K562 (cell line): Measurements from ENCODE around the gene FASTKD2. TPM values are rescaled to one million over a fixed set of nuclear protein-coding genes. Genes with fewer than 3 reads are reported as not detected.

ENCODE experiments used
- ATAC-seq: fragments of 200-7000 bp; cut with Tn5 transposase; 3 replicates; pipeline ENCODE4 v1.9.1; 2020; ENCODE audit warnings: moderate library complexity
- BruUV-seq: library from RNA; stranded (reverse); fragments of 400-500 nt; replicated peaks from 2 replicates; lab custom pipeline; 2021; lab: Mats Ljungman, UMichigan
- CTCF ChIA-PET: fragments of 300-600 bp; formaldehyde crosslinking; extraction: SDS; loops from one replicate; lab custom pipeline; 2021; ENCODE audit warnings: low intra/inter-chr PET ratio; lab: Yijun Ruan, JAX
- POLR2A ChIA-PET: fragments of 300-600, 350-650 bp; sonication (Branson Sonifier 250); formaldehyde crosslinking; extraction: SDS; loops from one replicate; lab custom pipeline; 2021; ENCODE audit warnings: antibody characterized with exemption, inconsistent platforms; lab: Yijun Ruan, JAX
- DNase-seq, 4 experiments: peaks; one replicate each; pipeline versions ENCODE4 v3.0.0 to v3.0.0-alpha.2; 2011 to 2018; ENCODE audit warnings: low spot score in 3 of 4, mixed read lengths in 3 of 4; ENCODE audit errors: extremely low read depth in 1 of 4
- FAIRE-seq: peaks from 2 replicates; lab custom pipeline; 2011; peaks lifted over from hg19 to GRCh38; lab: Jason Lieb, UNC
- H2AFZ ChIP-seq: 2 replicates; pipeline ENCODE4 v1.6.0; 2011; ENCODE audit warnings: low read depth, low read length, control low read depth, inconsistent platforms
- H3K27ac ChIP-seq: fragments of 200-600 bp; 3 replicates; pipeline ENCODE4 v1.8.0; 2011; ENCODE audit warnings: low read depth, mild to moderate bottlenecking, control low read depth, inconsistent platforms, low read length, moderate library complexity, mixed read lengths; ENCODE audit errors: extremely low read depth
- H3K27me3 ChIP-seq, 2 experiments: fragments of 300-600 bp in 1 of 2; 2 replicates in 1 of 2; 3 replicates in 1 of 2; pipeline versions ENCODE4 v1.6.0 to v1.8.0; 2011; ENCODE audit warnings: inconsistent platforms in 2 of 2, low read length in 2 of 2, mild to moderate bottlenecking in 1 of 2, mixed read lengths in 1 of 2, moderate library complexity in 1 of 2; ENCODE audit not compliant: control insufficient read depth in 2 of 2, insufficient read depth in 2 of 2
- H3K36me3 ChIP-seq: fragments of 300-600 bp; 3 replicates; pipeline ENCODE4 v1.8.0; 2011; ENCODE audit warnings: mild to moderate bottlenecking, low read length, inconsistent platforms; ENCODE audit not compliant: control insufficient read depth, insufficient read depth
- H3K4me1 ChIP-seq, 2 experiments: fragments of 200-600 bp in 1 of 2; replicated peaks in 1 of 2; 2 replicates in 1 of 2; 3 replicates in 1 of 2; pipeline versions ENCODE4 v1.5.1 to v1.8.0; 2011; ENCODE audit warnings: inconsistent platforms in 2 of 2, low read length in 2 of 2, mild to moderate bottlenecking in 1 of 2, mixed read lengths in 1 of 2, moderate library complexity in 1 of 2; ENCODE audit not compliant: control insufficient read depth in 2 of 2, insufficient read depth in 2 of 2
- H3K4me2 ChIP-seq: 2 replicates; pipeline ENCODE4 v1.6.1; 2011; ENCODE audit warnings: low read length, control low read depth, inconsistent platforms, mixed read lengths; ENCODE audit not compliant: insufficient read depth
- H3K4me3 ChIP-seq: fragments of 200-600 bp; sonication (generic), shearing (Covaris generic); 2 replicates; pipeline ENCODE4 v1.5.1; 2016; ENCODE audit warnings: control low read depth, inconsistent platforms
- H3K79me2 ChIP-seq: fragments of 200-600 bp; 3 replicates; pipeline ENCODE4 v1.8.0; 2011; ENCODE audit warnings: low read length, inconsistent platforms; ENCODE audit not compliant: control insufficient read depth, insufficient read depth
- H3K9ac ChIP-seq, 2 experiments: 2 replicates each; pipeline versions ENCODE4 v1.6.0 to v1.6.1; 2011; ENCODE audit warnings: low read depth in 2 of 2, low read length in 2 of 2, control low read depth in 1 of 2, inconsistent platforms in 1 of 2, mild to moderate bottlenecking in 1 of 2, mixed read lengths in 1 of 2; ENCODE audit not compliant: insufficient read depth in 1 of 2
- H3K9me1 ChIP-seq: one replicate; pipeline ENCODE4 v1.6.0; 2011; ENCODE audit warnings: inconsistent platforms, mild to moderate bottlenecking, low read length, moderate library complexity; ENCODE audit not compliant: control insufficient read depth, insufficient read depth
- H3K9me3 ChIP-seq: replicated peaks from 2 replicates; pipeline ENCODE4 v1.5.1; 2011; ENCODE audit warnings: low read depth, low read length, inconsistent platforms; ENCODE audit not compliant: control insufficient read depth, insufficient read depth
- H4K20me1 ChIP-seq: replicated peaks from 2 replicates; pipeline ENCODE4 v1.6.1; 2011; ENCODE audit warnings: low read length, inconsistent platforms, mixed read lengths; ENCODE audit not compliant: control insufficient read depth, insufficient read depth
- ARNT ChIP-seq, 2 experiments: fragments of 450-650 bp; IDR thresholded peaks; 2 replicates each; pipeline ENCODE4 v1.6.1; 2016; ENCODE audit warnings: mild to moderate bottlenecking in 1 of 2
- DACH1 ChIP-seq: fragments of 450-650 bp; IDR thresholded peaks from 2 replicates; pipeline ENCODE4 v1.6.1; 2018; ENCODE audit not compliant: partially characterized antibody
- DDX20 ChIP-seq: fragments of 450-650 bp; IDR thresholded peaks from 2 replicates; pipeline ENCODE4 v1.6.1; 2016; ENCODE audit warnings: missing genetic modification characterization, low read depth, mild to moderate bottlenecking, missing compliant biosample characterization, moderate library complexity
- E2F4 ChIP-seq: sonication (generic); formaldehyde crosslinking; IDR thresholded peaks from 2 replicates; pipeline ENCODE4 v1.8.0; 2022; ENCODE audit warnings: mild to moderate bottlenecking, low read depth, missing genetic modification reagents
- ETV6 ChIP-seq, 3 experiments: fragments of 150-350 bp in 1 of 3; sonication (generic) in 1 of 3; formaldehyde crosslinking in 1 of 3; IDR thresholded peaks; 2 replicates each; pipeline versions ENCODE4 v1.6.1 to v1.8.0; 2014 to 2022; ENCODE audit warnings: borderline replicate concordance in 2 of 3, low read depth in 2 of 3, antibody characterized with exemption in 1 of 3, low read length in 1 of 3, mild to moderate bottlenecking in 1 of 3, missing genetic modification reagents in 1 of 3
- FOS ChIP-seq: IDR thresholded peaks from 3 replicates; pipeline ENCODE4 v1.6.1; 2011; ENCODE audit not compliant: insufficient read length; ENCODE audit errors: extremely low read depth
- NCOA6 ChIP-seq: fragments of 450-650 bp; IDR thresholded peaks from 2 replicates; pipeline ENCODE4 v1.6.1; 2017; ENCODE audit warnings: mild to moderate bottlenecking
- PHB2 ChIP-seq: fragments of 450-650 bp; IDR thresholded peaks from 2 replicates; pipeline ENCODE4 v1.6.1; 2017; ENCODE audit warnings: low read depth
- SP2 ChIP-seq: IDR thresholded peaks from 2 replicates; pipeline ENCODE4 v1.6.1; 2011; ENCODE audit warnings: mild to moderate bottlenecking, low read depth, low read length, moderate library complexity; ENCODE audit not compliant: poor library complexity, severe bottlenecking; ENCODE audit errors: extremely low read depth
- ZNF134 ChIP-seq: fragments of 250-450 bp; sonication (Bioruptor Pico); conservative IDR thresholded peaks from 2 replicates; pipeline ENCODE4 v1.4.0; 2020
- ZNF197 ChIP-seq: fragments of 200-800 bp; sonication (Bioruptor generic); IDR thresholded peaks from 2 replicates; pipeline ENCODE4 v1.6.1; 2016; ENCODE audit warnings: low read depth, missing genetic modification characterization, missing compliant biosample characterization
- ZNF212 ChIP-seq: fragments of 450-650 bp; formaldehyde crosslinking; IDR thresholded peaks from 2 replicates; pipeline ENCODE4 v1.4.0; 2020; ENCODE audit warnings: mild to moderate bottlenecking
- ZNF384 ChIP-seq: IDR thresholded peaks from 2 replicates; pipeline ENCODE4 v1.6.1; 2012; ENCODE audit warnings: low read depth, low read length, improper control_type of control experiment
- ZNF431 ChIP-seq: sonication (generic); formaldehyde crosslinking; IDR thresholded peaks from 2 replicates; pipeline ENCODE4 v1.8.0; 2022; ENCODE audit warnings: mild to moderate bottlenecking, missing genetic modification reagents
- ZNF511 ChIP-seq: sonication (generic); formaldehyde crosslinking; IDR thresholded peaks from 2 replicates; pipeline ENCODE4 v1.8.0; 2022; ENCODE audit warnings: mild to moderate bottlenecking, missing genetic modification reagents
- ZNF512 ChIP-seq: IDR thresholded peaks from 2 replicates; pipeline ENCODE4 v1.6.1; 2016; ENCODE audit warnings: missing genetic modification characterization, missing compliant biosample characterization
- ZNF589 ChIP-seq: fragments of 200-800 bp; sonication (Bioruptor generic); IDR thresholded peaks from 2 replicates; pipeline ENCODE4 v1.6.1; 2016; ENCODE audit warnings: low read depth, missing genetic modification characterization, missing compliant biosample characterization
- ZNF707 ChIP-seq: fragments of 250-450 bp; sonication (Bioruptor Pico); conservative IDR thresholded peaks from 2 replicates; pipeline ENCODE4 v1.8.0; 2022; ENCODE audit warnings: inconsistent platforms, mild to moderate bottlenecking, moderate library complexity
- WGBS: fragments of 100-300 bp; shearing (Covaris generic); methylation state at CpG from one replicate; pipeline ENCODE4 v1.1.6; 2016; ENCODE audit warnings: low coverage, mixed read lengths; ENCODE audit not compliant: insufficient coverage; ENCODE audit errors: missing lambda C conversion rate; 5-methylcytosine and 5-hydroxymethylcytosine counted together
- in situ Hi-C: fragments of 300-500 bp; cut with MboI; formaldehyde crosslinking; loops from 4 replicates; pipeline ENCODE4 v1.15.0; 2018; ENCODE audit warnings: inconsistent platforms, mixed read lengths
- intact Hi-C: fragments of 100-400 bp; cut with micrococcal nuclease; formaldehyde crosslinking; loops from 2 replicates; pipeline ENCODE4 v1.14.2; 2022
- polyA plus RNA-seq, 8 experiments: library from polyadenylated mRNA; depleted of rRNA in 4 of 8; stranded (reverse) in 5 of 8; unstranded in 3 of 8; fragments of >200 nt; fragmentation: Nextera tagmentation in 2 of 8; fragmentation: Illumina TruSeq in 1 of 8; extraction: Ambion mirVana in 2 of 8; extraction: Trizol in 1 of 8; gene quantifications; 2 replicates each; pipeline versions ENCODE4 v1.2.1 to v1.2.3, GENCODE V29; 2011 to 2014; ENCODE audit warnings: inconsistent platforms in 1 of 8, missing spikeins in 1 of 8
- total RNA-seq, 7 experiments: library from RNA; depleted of rRNA in 6 of 7; stranded (reverse); fragments of >200 nt in 6 of 7; fragmentation: Illumina TruSeq in 2 of 7; extraction: Trizol in 2 of 7; gene quantifications; 2 replicates each; pipeline versions ENCODE4 v1.2.1 to v1.2.3, GENCODE V29; 2011 to 2021; ENCODE audit warnings: low replicate concordance in 1 of 7

FASTKD2 gene
- total and polyA plus RNA-seq, 9 of the 15 experiments (the other 6 are each of a cell fraction or from before 2014, with no cell fraction given), result 20.8 to 90.6 (median 39.1) TPM

- TF ChIP-seq ZNF512 (tag) (no peak), PHB2 (no peak), ETV6 (IDR thresholded peaks at IDR 0.05; ENCODE audit: borderline replicate concordance in 1 of 2, low read depth in 2 of 2, low read length in 1 of 2) (no peak), ETV6 (CRISPR knock-in tag; IDR thresholded peaks at IDR 0.05; ENCODE audit: borderline replicate concordance) (no peak), ZNF134 (no peak), ZNF212 (CRISPR knock-in tag) (no peak), ZNF589 (no peak)
Measured at GRCh38 chr2:206733341-206733740, 32.1 kb upstream of the FASTKD2 start (continued).

GRCh38 chr2:206736935-206737334 is 28.5 kb upstream of the FASTKD2 start:
- ChIA-PET POLR2A (no interaction called here), CTCF (no interaction called here)
- no peaks in the 10 kb centered on the region for H3K79me2 ChIP-seq
- no peaks in the 10 kb centered on the region for H3K27me3 ChIP-seq
- no peaks in the 10 kb centered on the region for H3K9me3 ChIP-seq
- H3K36me3 ChIP-seq, result no peaks in the 10 kb centered on the region
- H3K27ac ChIP-seq, result no peak overlapping the region
- no peak overlapping the region for H3K4me2 ChIP-seq
- H3K4me1 ChIP-seq, result no peaks in the 10 kb centered on the region
- no TSS peak for BruUV-seq
- 0% methylated on average over 3 of the region's 5 CpGs for WGBS
- in situ Hi-C loops (no loop called here), intact Hi-C loops (no loop called here)
- DNase-seq (no peak), ATAC-seq (no peak), FAIRE-seq (no peak)
- H3K9me1 ChIP-seq, result no peaks in the 10 kb centered on the region
- TF ChIP-seq FOS (no peak), NCOA6 (no peak), ZNF197 (no peak), ZNF707 (CRISPR knock-in tag) (no peak), DDX20 (tag) (no peak), ZNF384 (no peak), SP2 (no peak), ZNF431 (no peak), DACH1 (no peak), ZNF511 (CRISPR knock-in tag) (no peak), E2F4 (CRISPR knock-in tag) (no peak), ARNT (IDR thresholded peaks at IDR 0.05) (no peak)
- no peak overlapping the region for H3K9ac ChIP-seq
- H4K20me1 ChIP-seq, result no peaks in the 10 kb centered on the region
- no peak overlapping the region for H2AFZ ChIP-seq
- no peak overlapping the region for H3K4me3 ChIP-seq
